ENCODE results near the gene ZNF766. TPM values are rescaled to one million over a fixed set of nuclear protein-coding genes. Genes with fewer than 3 reads are reported as not detected.
"Not testable (repeated sequence)": the region's sequence is repeated elsewhere in the genome, so short reads cannot be mapped to it uniquely, and the experiment has no call there.

The ZNF766 gene
- total and polyA plus RNA-seq, 3 experiments from 2014 or later = 22.2 to 69.7 (median 24.3) TPM

- Histone ChIP-seq H3K9me3 (ENCODE audit: low read length) (peaks cover 21% of the 10 kb centered on the region), H3K36me3 (ENCODE audit: insufficient read depth, low read length) (peaks cover 68% of the 10 kb centered on the region), H3K4me3 (ENCODE audit: low read length) (no peak overlapping the region), H3K4me1 (ENCODE audit: insufficient read depth, low read length) (no peaks in the 10 kb centered on the region), H3K27ac (ENCODE audit: low read depth, low read length) (no peak overlapping the region), H3K27me3 (ENCODE audit: insufficient read depth, low read length, poor library complexity, severe bottlenecking) (no peaks in the 10 kb centered on the region)
- no peaks in the 10 kb centered on the region for H3K27me3 Mint-ChIP-seq
- no peak for DNase-seq
- H3K27ac Mint-ChIP-seq = peak overlapping the region in 1 of 8 donors; percentile 82
- peaks cover 5 to 12% (median 8%) of the 10 kb centered on the region in 3 donors for H3K4me1 Mint-ChIP-seq
- H3K9me3 Mint-ChIP-seq = peaks cover 0 to 57% (median 4%) of the 10 kb centered on the region in 5 donors
- ChIA-PET CTCF (no interaction called here), POLR2A (no interaction called here)
- H3K36me3 Mint-ChIP-seq = peaks cover 48 to 83% (median 81%) of the 10 kb centered on the region in 3 donors
- H3K4me3 Mint-ChIP-seq = no peak overlapping the region
Observed at GRCh38 chr19:52286256-52286655, 16.9 kb downstream of the ZNF766 start.

- H3K4me3 Mint-ChIP-seq = no peak overlapping the region
- Histone ChIP-seq H3K9me3 (ENCODE audit: low read length) (peaks cover 9% of the 10 kb centered on the region), H3K27me3 (ENCODE audit: insufficient read depth, low read length, poor library complexity, severe bottlenecking) (no peaks in the 10 kb centered on the region), H3K4me1 (ENCODE audit: insufficient read depth, low read length) (peaks cover 5% of the 10 kb centered on the region), H3K4me3 (ENCODE audit: low read length) (no peak overlapping the region), H3K27ac (ENCODE audit: low read depth, low read length) (no peak overlapping the region), H3K36me3 (ENCODE audit: insufficient read depth, low read length) (peaks cover 26% of the 10 kb centered on the region)
- H3K36me3 Mint-ChIP-seq = peaks cover 25 to 41% (median 40%) of the 10 kb centered on the region in 3 donors
- ChIA-PET POLR2A (no interaction called here), CTCF (no interaction called here)
- DNase-seq = no peak
- H3K27me3 Mint-ChIP-seq = no peaks in the 10 kb centered on the region
- peaks cover 5 to 50% (median 14%) of the 10 kb centered on the region in 5 donors for H3K9me3 Mint-ChIP-seq
- peaks cover 4 to 11% (median 6%) of the 10 kb centered on the region in 3 donors for H3K4me1 Mint-ChIP-seq
- peak overlapping the region in 1 of 8 donors; percentile 69 for H3K27ac Mint-ChIP-seq
Observed at GRCh38 chr19:52291781-52292180, 22.4 kb downstream of the ZNF766 start.

- H3K27ac Mint-ChIP-seq; H3K27me3 ChIP-seq (ENCODE audit: insufficient read depth, low read length, poor library complexity, severe bottlenecking); H3K4me3 Mint-ChIP-seq; H3K27ac ChIP-seq (ENCODE audit: low read depth, low read length); H3K9me3 ChIP-seq (ENCODE audit: low read length); CTCF ChIA-PET; DNase-seq; H3K4me1 ChIP-seq (ENCODE audit: insufficient read depth, low read length); H3K27me3 Mint-ChIP-seq; H3K4me3 ChIP-seq (ENCODE audit: low read length): not testable (repeated sequence)
- H3K9me3 Mint-ChIP-seq = peaks cover 6 to 47% (median 14%) of the 10 kb centered on the region in 5 donors
- POLR2A ChIA-PET = interaction anchor here (0.6 kb wide), 1 partner anchor 21 kb away, joined by 5 read pairs; no protein-coding TSS in a partner anchor
- peaks cover 13 to 15% (median 15%) of the 10 kb centered on the region in 3 donors for H3K4me1 Mint-ChIP-seq
- H3K36me3 Mint-ChIP-seq = peaks cover 18 to 40% (median 39%) of the 10 kb centered on the region in 3 donors
- H3K36me3 ChIP-seq (ENCODE audit: insufficient read depth, low read length) = peaks cover 19% of the 10 kb centered on the region
Observed at GRCh38 chr19:52292946-52293345, 23.6 kb downstream of the ZNF766 start.

- Histone ChIP-seq H3K9me3 (ENCODE audit: low read length) (peaks cover 4% of the 10 kb centered on the region), H3K36me3 (ENCODE audit: insufficient read depth, low read length) (peaks cover 23% of the 10 kb centered on the region), H3K27me3 (ENCODE audit: insufficient read depth, low read length, poor library complexity, severe bottlenecking) (no peaks in the 10 kb centered on the region), H3K27ac (ENCODE audit: low read depth, low read length) (peak overlapping the region; percentile 38), H3K4me1 (ENCODE audit: insufficient read depth, low read length) (peaks cover 16% of the 10 kb centered on the region), H3K4me3 (ENCODE audit: low read length) (peak overlapping the region; percentile 79)
- DNase-seq = no peak
- ChIA-PET CTCF (no interaction called here), POLR2A (interaction anchor here (0.6 kb wide), 1 partner anchor 47 kb away, joined by 5 read pairs; no protein-coding TSS in a partner anchor)
- H3K4me3 Mint-ChIP-seq = peak overlapping the region; percentile 83 to 98 (median 92)
- H3K27ac Mint-ChIP-seq = peak overlapping the region in 7 of 8 donors; percentile 42 to 97 (median 68)
- H3K4me1 Mint-ChIP-seq = peaks cover 20 to 36% (median 31%) of the 10 kb centered on the region in 3 donors
- peaks cover 24 to 46% (median 44%) of the 10 kb centered on the region in 3 donors for H3K36me3 Mint-ChIP-seq
- no peaks in the 10 kb centered on the region for H3K27me3 Mint-ChIP-seq
- H3K9me3 Mint-ChIP-seq = peaks cover 5 to 46% (median 24%) of the 10 kb centered on the region in 5 donors
Observed at GRCh38 chr19:52296400-52296772, 27.0 kb downstream of the ZNF766 start.

- CTCF ChIA-PET = no interaction called here
- Histone ChIP-seq H3K4me1 (ENCODE audit: insufficient read depth, low read length) (peaks cover 16% of the 10 kb centered on the region), H3K27me3 (ENCODE audit: insufficient read depth, low read length, poor library complexity, severe bottlenecking) (no peaks in the 10 kb centered on the region), H3K4me3 (ENCODE audit: low read length) (peak within 1 kb of the TSS; percentile 94), H3K36me3 (ENCODE audit: insufficient read depth, low read length) (peaks cover 29% of the 10 kb centered on the region), H3K27ac (ENCODE audit: low read depth, low read length) (peak within 1 kb of the TSS; percentile 92), H3K9me3 (ENCODE audit: low read length) (peaks cover 4% of the 10 kb centered on the region)
- Mint-ChIP-seq H3K36me3 (peaks cover 30 to 48% (median 47%) of the 10 kb centered on the region in 3 donors), H3K9me3 (peaks cover 9 to 49% (median 25%) of the 10 kb centered on the region in 5 donors), H3K4me3 (peak within 1 kb of the TSS; percentile 97 to 98 (median 97)), H3K27me3 (no peaks in the 10 kb centered on the region), H3K4me1 (peaks cover 20 to 36% (median 31%) of the 10 kb centered on the region in 3 donors), H3K27ac (peak within 1 kb of the TSS; percentile 92 to 99 (median 98))
- POLR2A ChIA-PET = no interaction called here
- DNase-seq = peak; percentile 83 to 93 (median 87)
Observed at GRCh38 chr19:52296773-52297600, 27.6 kb downstream of the ZNF766 start, which contains the start of gene ZNF480. TSS of gene ZNF480 (plus strand) at chr19:52297169. CDS start at chr19:52300413, 3,244 bp downstream.

GRCh38 chr19:52297601-52298364 is 28.4 kb downstream of the ZNF766 start:
- H3K9me3 ChIP-seq (ENCODE audit: low read length) = no peaks in the 10 kb centered on the region
- H3K4me3 Mint-ChIP-seq = peak overlapping the region; percentile 97 to 98 (median 97)
- no peaks in the 10 kb centered on the region for H3K27me3 ChIP-seq (ENCODE audit: insufficient read depth, low read length, poor library complexity, severe bottlenecking)
- CTCF ChIA-PET = interaction anchor here (1.0 kb wide), 1 partner anchor 46 kb away, joined by 3 read pairs; no protein-coding TSS in a partner anchor
- peaks cover 37% of the 10 kb centered on the region for H3K36me3 ChIP-seq (ENCODE audit: insufficient read depth, low read length)
- peaks cover 36 to 52% (median 49%) of the 10 kb centered on the region in 3 donors for H3K36me3 Mint-ChIP-seq
- DNase-seq = no peak
- peak overlapping the region; percentile 94 for H3K4me3 ChIP-seq (ENCODE audit: low read length)
- POLR2A ChIA-PET = interaction anchor here (0.7 kb wide), 2 partner anchors 72 to 129 kb away, joined by 4 to 7 read pairs; partner anchors contain the start of gene ZNF880
- H3K27ac ChIP-seq (ENCODE audit: low read depth, low read length) = peak overlapping the region; percentile 92
- H3K4me1 Mint-ChIP-seq = peaks cover 20 to 36% (median 31%) of the 10 kb centered on the region in 3 donors
- H3K4me1 ChIP-seq (ENCODE audit: insufficient read depth, low read length) = peaks cover 16% of the 10 kb centered on the region
- peaks cover 10 to 45% (median 21%) of the 10 kb centered on the region in 5 donors for H3K9me3 Mint-ChIP-seq
- H3K27me3 Mint-ChIP-seq = no peaks in the 10 kb centered on the region
- peak overlapping the region; percentile 92 to 99 (median 98) for H3K27ac Mint-ChIP-seq

- Histone ChIP-seq H3K36me3 (ENCODE audit: insufficient read depth, low read length) (peaks cover 32% of the 10 kb centered on the region), H3K9me3 (ENCODE audit: low read length) (peaks cover 39% of the 10 kb centered on the region), H3K27ac (ENCODE audit: low read depth, low read length) (no peak overlapping the region), H3K4me3 (ENCODE audit: low read length) (no peak overlapping the region), H3K4me1 (ENCODE audit: insufficient read depth, low read length) (no peaks in the 10 kb centered on the region), H3K27me3 (ENCODE audit: insufficient read depth, low read length, poor library complexity, severe bottlenecking) (no peaks in the 10 kb centered on the region)
- peak in 1 of 5 donors; percentile 9 for DNase-seq
- peaks cover 53 to 84% (median 82%) of the 10 kb centered on the region in 3 donors for H3K36me3 Mint-ChIP-seq
- H3K4me3 Mint-ChIP-seq = no peak overlapping the region
- no peaks in the 10 kb centered on the region for H3K27me3 Mint-ChIP-seq
- no peak overlapping the region for H3K27ac Mint-ChIP-seq
- H3K9me3 Mint-ChIP-seq = peaks cover 40 to 91% (median 84%) of the 10 kb centered on the region in 5 donors
- no peaks in the 10 kb centered on the region for H3K4me1 Mint-ChIP-seq
- ChIA-PET CTCF (no interaction called here), POLR2A (no interaction called here)
Observed at GRCh38 chr19:52307275-52307674, 37.9 kb downstream of the ZNF766 start.

All from CD8-positive, alpha-beta memory T cell (primary cell).